HepG2 (cell line): Measurements from ENCODE around the gene YIPF5. TPM values are rescaled to one million over a fixed set of nuclear protein-coding genes. Genes with fewer than 3 reads are reported as not detected.

Source experiments
- HINFP ChIP-seq: sonication (generic); formaldehyde crosslinking; IDR thresholded peaks from 2 replicates; pipeline ENCODE4 v1.4.0; 2020; ENCODE audit warnings: low read depth, mild to moderate bottlenecking, missing genetic modification reagents
- NPAS2 ChIP-seq: sonication (generic); formaldehyde crosslinking; IDR thresholded peaks from 2 replicates; pipeline ENCODE4 v1.8.0; 2022; ENCODE audit warnings: mild to moderate bottlenecking, missing genetic modification reagents, borderline replicate concordance
- NR2F2 ChIP-seq: IDR thresholded peaks from 2 replicates; pipeline ENCODE4 v1.6.1; 2012; ENCODE audit warnings: low read depth, inconsistent platforms, borderline replicate concordance
- RARG ChIP-seq: sonication (generic); formaldehyde crosslinking; IDR thresholded peaks from 2 replicates; pipeline ENCODE4 v1.4.0; 2020; ENCODE audit warnings: low read depth, mild to moderate bottlenecking, missing genetic modification reagents
- RNF219 ChIP-seq: sonication (generic); formaldehyde crosslinking; IDR thresholded peaks from 2 replicates; pipeline ENCODE4 v1.5.0; 2020; ENCODE audit warnings: mild to moderate bottlenecking, missing genetic modification reagents
- RXRB ChIP-seq: IDR thresholded peaks from 2 replicates; pipeline ENCODE4 v1.6.1; 2016; ENCODE audit warnings: borderline replicate concordance, missing genetic modification reagents, missing compliant biosample characterization
- SP4 ChIP-seq: sonication (generic); formaldehyde crosslinking; IDR thresholded peaks from 2 replicates; pipeline ENCODE4 v1.8.1; 2023; ENCODE audit warnings: mild to moderate bottlenecking, missing genetic modification reagents
- TEAD3 ChIP-seq: optimal IDR thresholded peaks from 2 replicates; pipeline ENCODE3; 2016; ENCODE audit warnings: borderline replicate concordance
- TFDP2 ChIP-seq: sonication (generic); formaldehyde crosslinking; IDR thresholded peaks from 2 replicates; pipeline ENCODE4 v1.4.0; 2020; ENCODE audit warnings: missing genetic modification reagents
- ZBTB40 ChIP-seq, 2 experiments: fragments of 450-650 bp in 1 of 2; sonication (generic) in 1 of 2; formaldehyde crosslinking in 1 of 2; IDR thresholded peaks; 2 replicates each; pipeline versions ENCODE4 v1.6.1 to v1.8.0; 2016 to 2022; ENCODE audit warnings: antibody characterized with exemption in 1 of 2, mild to moderate bottlenecking in 1 of 2, missing genetic modification reagents in 1 of 2
- ZNF737 ChIP-seq: sonication (generic); formaldehyde crosslinking; IDR thresholded peaks from 2 replicates; pipeline ENCODE4 v1.5.0; 2020; ENCODE audit warnings: missing genetic modification reagents, mild to moderate bottlenecking, borderline replicate concordance
- ZNF749 ChIP-seq: sonication (generic); formaldehyde crosslinking; IDR thresholded peaks from 2 replicates; pipeline ENCODE4 v1.8.0; 2022; ENCODE audit warnings: mild to moderate bottlenecking, missing genetic modification reagents, moderate library complexity, borderline replicate concordance
- ZNF773 ChIP-seq: sonication (generic); formaldehyde crosslinking; IDR thresholded peaks from 2 replicates; pipeline ENCODE4 v1.4.0; 2020; ENCODE audit warnings: missing genetic modification reagents, borderline replicate concordance
- ZNF878 ChIP-seq: sonication (generic); formaldehyde crosslinking; IDR thresholded peaks from 2 replicates; pipeline ENCODE4 v1.8.1; 2023; ENCODE audit warnings: mild to moderate bottlenecking, missing genetic modification reagents, moderate library complexity
- polyA plus RNA-seq, 8 experiments: library from polyadenylated mRNA; depleted of rRNA in 3 of 8; stranded (reverse) in 7 of 8; unstranded in 1 of 8; fragments of >200 nt; fragmentation: Illumina TruSeq in 4 of 8; extraction: Trizol in 4 of 8; gene quantifications; 2 replicates each; pipeline versions ENCODE4 v1.2.1 to v1.2.3, GENCODE V29; 2011 to 2016; ENCODE audit warnings: low read depth in 4 of 8, missing spikeins in 1 of 8, mixed read lengths in 1 of 8; ENCODE audit not compliant: insufficient read depth in 1 of 8
- total RNA-seq, 5 experiments: library from RNA; depleted of rRNA; stranded (reverse); fragments of >200 nt; fragmentation: Illumina TruSeq; extraction: Trizol; gene quantifications; 2 replicates each; pipeline ENCODE4 v1.2.3, GENCODE V29; 2016; ENCODE audit warnings: low read depth in 1 of 5

The YIPF5 gene
- total and polyA plus RNA-seq, 2 of the 13 experiments (the other 11 are each of a cell fraction or from before 2014, with no cell fraction given), result 61.4 to 73.6 TPM

- TF ChIP-seq RXRB (CRISPR knock-in tag), result no peak
- no peak for TF ChIP-seq RARG (CRISPR knock-in tag)
- TF ChIP-seq TFDP2 (CRISPR knock-in tag), result peak; percentile 57
- no peak for TF ChIP-seq ZNF878 (CRISPR knock-in tag)
- no peak; the same call in 1 of the 2 replicates for TF ChIP-seq ZBTB40 (IDR thresholded peaks at IDR 0.05)
- no peak for TF ChIP-seq ZBTB40 (CRISPR knock-in tag; IDR thresholded peaks at IDR 0.05)
- no peak; the same call in 1 of the 2 replicates for TF ChIP-seq HINFP
- TF ChIP-seq TEAD3 (CRISPR knock-in tag), result no peak
- no peak for TF ChIP-seq ZNF737
- peak; percentile 83 for TF ChIP-seq SP4
- TF ChIP-seq ZNF749 (CRISPR knock-in tag), result 0 out of 2 replicates have a peak, but pooled peaks have one; percentile 37
- peak; percentile 66; the same call in 1 of the 2 replicates for TF ChIP-seq ZNF773 (CRISPR knock-in tag)
- no peak for TF ChIP-seq NPAS2 (CRISPR knock-in tag)
- TF ChIP-seq RNF219, result no peak
- no peak for TF ChIP-seq NR2F2
These were observed at the start of gene YIPF5, which contains the start of gene KCTD16 (continued) for GRCh38 chr5:144170276-144171024.
